ENCODE data around the gene SRRD.

SRRD gene

DNA sequence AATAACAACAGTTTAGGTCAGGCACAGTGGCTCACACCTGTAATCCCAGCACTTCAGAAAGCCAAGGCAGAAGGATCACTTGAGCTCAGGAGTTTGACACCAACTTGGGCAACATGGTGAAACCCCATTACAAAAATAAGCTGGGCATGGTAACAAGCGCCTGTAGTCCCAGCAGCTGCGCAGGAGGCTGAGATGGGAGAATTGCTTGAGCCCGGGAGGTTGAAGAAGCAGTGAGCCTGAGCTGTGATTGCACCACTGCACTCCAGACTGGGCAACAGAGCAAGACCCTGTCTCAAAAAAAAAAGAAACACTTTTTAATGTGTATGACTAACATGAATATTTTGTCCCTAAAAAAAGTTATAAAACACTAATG is 53.1 kb downstream of the SRRD start:
- no peaks in the 10 kb centered on the region for H4K20me1 ChIP-seq (ENCODE audit: insufficient read depth)
- H3K36me3 ChIP-seq (ENCODE audit: insufficient read depth) = no peaks in the 10 kb centered on the region; the same call in 1 of the 2 replicates
- H3K4me3 ChIP-seq (IDR thresholded peaks at IDR 0.05; ENCODE audit: insufficient read depth, low read depth, low read length) = no peak overlapping the region
- H3K79me2 ChIP-seq (ENCODE audit: insufficient read depth, low read depth) = no peaks in the 10 kb centered on the region
- H2AFZ ChIP-seq (ENCODE audit: low read depth) = no peak overlapping the region
- no peaks in the 10 kb centered on the region for H3K27me3 ChIP-seq (ENCODE audit: insufficient read depth, low read depth)
- H3K4me2 ChIP-seq = no peak overlapping the region
- H3K27ac ChIP-seq = no peak overlapping the region
- H3K9ac ChIP-seq = no peak overlapping the region
- H3K4me1 ChIP-seq (ENCODE audit: low read depth, poor library complexity, severe bottlenecking) = peaks cover 47% of the 10 kb centered on the region
- TF ChIP-seq, protein P1, sequence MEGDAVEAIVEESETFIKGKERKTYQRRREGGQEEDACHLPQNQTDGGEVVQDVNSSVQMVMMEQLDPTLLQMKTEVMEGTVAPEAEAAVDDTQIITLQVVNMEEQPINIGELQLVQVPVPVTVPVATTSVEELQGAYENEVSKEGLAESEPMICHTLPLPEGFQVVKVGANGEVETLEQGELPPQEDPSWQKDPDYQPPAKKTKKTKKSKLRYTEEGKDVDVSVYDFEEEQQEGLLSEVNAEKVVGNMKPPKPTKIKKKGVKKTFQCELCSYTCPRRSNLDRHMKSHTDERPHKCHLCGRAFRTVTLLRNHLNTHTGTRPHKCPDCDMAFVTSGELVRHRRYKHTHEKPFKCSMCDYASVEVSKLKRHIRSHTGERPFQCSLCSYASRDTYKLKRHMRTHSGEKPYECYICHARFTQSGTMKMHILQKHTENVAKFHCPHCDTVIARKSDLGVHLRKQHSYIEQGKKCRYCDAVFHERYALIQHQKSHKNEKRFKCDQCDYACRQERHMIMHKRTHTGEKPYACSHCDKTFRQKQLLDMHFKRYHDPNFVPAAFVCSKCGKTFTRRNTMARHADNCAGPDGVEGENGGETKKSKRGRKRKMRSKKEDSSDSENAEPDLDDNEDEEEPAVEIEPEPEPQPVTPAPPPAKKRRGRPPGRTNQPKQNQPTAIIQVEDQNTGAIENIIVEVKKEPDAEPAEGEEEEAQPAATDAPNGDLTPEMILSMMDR (conservative IDR thresholded peaks at IDR 0.05; ENCODE audit: low read depth, low read length) = no peak

DNA sequence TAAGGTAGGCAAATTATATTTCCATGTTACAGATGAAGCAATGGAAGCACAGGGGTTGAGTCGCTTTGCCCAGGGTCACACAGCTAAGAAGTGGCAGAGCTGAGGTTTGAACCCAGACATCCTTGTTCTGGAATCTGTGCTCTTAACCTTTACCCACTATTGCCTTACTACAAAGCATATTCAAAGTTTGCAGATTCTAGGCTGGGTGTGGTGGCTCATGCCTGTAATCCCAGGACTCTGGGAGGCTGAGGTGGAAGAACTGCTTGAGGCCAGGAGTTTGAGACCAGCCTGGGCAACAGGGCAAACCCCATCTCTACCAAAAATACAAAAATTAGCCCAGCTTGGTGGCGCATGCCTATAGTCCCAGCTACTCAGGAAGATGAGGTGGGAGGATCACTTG is 56.4 kb downstream of the SRRD start:
- Histone ChIP-seq H3K4me1 (ENCODE audit: low read depth, poor library complexity, severe bottlenecking) (peaks cover 26% of the 10 kb centered on the region), H4K20me1 (ENCODE audit: insufficient read depth) (no peaks in the 10 kb centered on the region), H2AFZ (ENCODE audit: low read depth) (no peak overlapping the region), H3K27me3 (ENCODE audit: insufficient read depth, low read depth) (no peaks in the 10 kb centered on the region), H3K27ac (no peak overlapping the region), H3K9ac (no peak overlapping the region), H3K79me2 (ENCODE audit: insufficient read depth, low read depth) (no peaks in the 10 kb centered on the region), H3K4me2 (no peak overlapping the region), H3K36me3 (ENCODE audit: insufficient read depth) (no peaks in the 10 kb centered on the region; the same call in 1 of the 2 replicates), H3K4me3 (IDR thresholded peaks at IDR 0.05; ENCODE audit: insufficient read depth, low read depth, low read length) (no peak overlapping the region)
- TF ChIP-seq, protein P1 (conservative IDR thresholded peaks at IDR 0.05; ENCODE audit: low read depth, low read length) = no peak

DNA sequence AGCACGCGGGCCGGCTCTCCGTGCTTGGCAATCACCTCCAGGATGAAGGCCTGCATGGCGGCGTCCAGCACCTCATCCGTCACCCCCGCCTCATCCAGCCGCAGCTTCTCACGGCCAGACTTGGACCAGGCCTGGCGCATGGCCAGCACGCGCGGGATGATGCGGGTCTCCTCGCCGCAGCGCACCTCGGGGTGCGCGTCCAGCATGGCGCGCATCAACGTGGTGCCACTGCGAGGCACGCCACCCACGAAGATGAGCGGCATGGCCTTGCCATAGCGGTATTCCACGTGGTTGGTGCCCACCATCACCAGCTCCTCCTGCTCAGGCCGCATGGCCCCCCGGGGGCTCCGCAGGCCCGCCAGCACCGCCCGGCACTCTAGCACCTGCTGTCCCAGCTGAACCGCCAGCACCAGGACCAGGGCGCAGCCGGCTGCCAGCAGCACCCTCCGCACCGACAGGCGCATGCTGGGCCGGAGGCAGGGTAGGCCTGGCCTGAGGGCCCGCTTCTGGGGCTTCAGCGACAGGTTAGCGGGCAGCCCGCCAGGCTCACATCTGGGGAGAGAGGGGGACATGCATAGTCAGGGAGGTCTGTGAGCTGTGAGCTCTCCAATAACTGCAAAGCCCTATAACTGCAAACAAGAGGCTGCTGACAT is 57.6 kb downstream of the SRRD start:
- TF ChIP-seq, protein P1 (conservative IDR thresholded peaks at IDR 0.05; ENCODE audit: low read depth, low read length) = no peak
- no peaks in the 10 kb centered on the region for H3K27me3 ChIP-seq (ENCODE audit: insufficient read depth, low read depth)
- H3K4me3 ChIP-seq (IDR thresholded peaks at IDR 0.05; ENCODE audit: insufficient read depth, low read depth, low read length) = no peak overlapping the region
- H3K79me2 ChIP-seq (ENCODE audit: insufficient read depth, low read depth) = peaks cover 5% of the 10 kb centered on the region; the same call in 1 of the 2 replicates
- H4K20me1 ChIP-seq (ENCODE audit: insufficient read depth) = no peaks in the 10 kb centered on the region
- H3K4me2 ChIP-seq = no peak overlapping the region
- peaks cover 19% of the 10 kb centered on the region for H3K4me1 ChIP-seq (ENCODE audit: low read depth, poor library complexity, severe bottlenecking)
- H3K9ac ChIP-seq = no peak overlapping the region
- no peak overlapping the region for H3K27ac ChIP-seq
- H2AFZ ChIP-seq (ENCODE audit: low read depth) = no peak overlapping the region
- H3K36me3 ChIP-seq (ENCODE audit: insufficient read depth) = no peaks in the 10 kb centered on the region; the same call in 1 of the 2 replicates

DNA sequence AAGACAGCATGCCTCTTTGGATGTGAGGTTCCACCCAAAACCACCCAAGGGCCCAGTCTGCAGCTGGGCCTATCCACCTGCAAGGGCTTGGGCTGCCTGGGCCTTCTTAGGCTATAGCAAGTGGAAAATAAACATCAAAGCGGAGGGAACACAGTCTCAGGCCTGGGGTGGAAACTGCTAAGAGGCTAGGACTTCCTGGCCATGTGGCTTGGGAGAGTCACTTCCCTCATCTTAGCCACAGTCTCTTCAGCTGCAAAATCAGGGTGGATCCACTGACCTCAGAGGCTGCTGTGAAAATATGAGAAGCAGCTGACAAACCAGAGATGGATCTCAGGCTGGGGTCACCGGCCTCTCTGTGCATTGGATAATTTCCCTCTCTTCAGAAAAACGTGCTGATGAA is 59.2 kb downstream of the SRRD start:
- Histone ChIP-seq H3K27me3 (ENCODE audit: insufficient read depth, low read depth) (no peaks in the 10 kb centered on the region), H3K36me3 (ENCODE audit: insufficient read depth) (no peaks in the 10 kb centered on the region; the same call in 1 of the 2 replicates), H3K4me2 (no peak overlapping the region), H3K79me2 (ENCODE audit: insufficient read depth, low read depth) (peaks cover 12% of the 10 kb centered on the region), H4K20me1 (ENCODE audit: insufficient read depth) (no peaks in the 10 kb centered on the region), H3K4me1 (ENCODE audit: low read depth, poor library complexity, severe bottlenecking) (peaks cover 33% of the 10 kb centered on the region), H3K9ac (no peak overlapping the region), H3K27ac (no peak overlapping the region; the same call in 1 of the 2 replicates), H3K4me3 (IDR thresholded peaks at IDR 0.05; ENCODE audit: insufficient read depth, low read depth, low read length) (no peak overlapping the region), H2AFZ (ENCODE audit: low read depth) (no peak overlapping the region)
- TF ChIP-seq, protein P1 (conservative IDR thresholded peaks at IDR 0.05; ENCODE audit: low read depth, low read length) = no peak
